HG02798 (cell line): ENCODE measurements around the gene XPNPEP2.

Experiments
- ATAC-seq: cut with Tn5 transposase; IDR thresholded peaks from one replicate; pipeline ENCODE4 v1.9.1; 2021; ENCODE audit warnings: mild to moderate bottlenecking; ENCODE audit not compliant: unreplicated experiment, poor library complexity

The XPNPEP2 gene

GRCh38 chrX:129738466-129739308 lies at the start of gene XPNPEP2:
XPNPEP2 (plus strand) TSS chrX:129738979; CDS start chrX:129739214, 235 bp downstream.
- no peak for ATAC-seq

- no peak for ATAC-seq
These were observed 49.0 kb upstream of the XPNPEP2 start for GRCh38 chrX:129689796-129690195.

GRCh38 chrX:129690435-129690834 lies 48.3 kb upstream of the XPNPEP2 start:
- ATAC-seq, result no peak

DNA sequence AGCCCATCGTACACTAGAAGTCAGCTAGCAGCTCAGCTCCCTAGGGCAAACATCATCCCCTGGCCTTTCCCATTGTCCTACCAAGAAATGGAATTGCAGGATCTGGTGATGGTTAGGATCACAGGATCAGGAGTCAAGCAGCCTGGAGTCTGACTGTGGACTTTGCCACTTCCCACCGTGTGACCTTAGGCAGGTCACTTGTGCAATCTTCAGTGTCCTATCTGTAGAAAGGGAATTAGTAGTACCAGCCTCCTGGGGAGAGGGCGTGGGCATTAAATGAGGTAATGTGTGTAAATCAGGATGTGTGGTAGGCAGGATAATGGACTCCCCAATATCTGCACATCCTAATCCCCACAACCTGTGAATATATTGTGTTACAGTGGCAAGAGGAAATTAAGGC lies 45.4 kb upstream of the XPNPEP2 start:
- ATAC-seq, result no peak

DNA sequence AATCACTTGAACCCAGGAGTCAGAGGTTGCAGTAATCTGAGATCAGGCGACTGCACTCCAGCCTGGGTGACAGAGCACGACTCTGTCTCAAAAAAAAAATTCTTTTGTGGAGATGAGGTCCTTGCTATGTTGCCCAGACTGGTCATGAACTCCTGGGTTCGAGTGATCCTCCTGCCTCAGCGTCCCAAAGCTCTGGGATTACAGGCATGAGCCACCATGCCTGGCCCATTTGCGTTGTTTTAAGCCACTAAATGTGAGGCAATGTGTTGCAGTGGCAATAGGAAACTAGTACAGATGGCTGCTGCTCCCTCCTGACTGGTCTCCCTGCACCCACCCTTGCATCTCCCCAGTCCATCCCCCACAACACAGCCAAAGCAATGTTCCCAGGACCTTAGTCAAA lies 44.0 kb upstream of the XPNPEP2 start:
- no peak for ATAC-seq

GRCh38 chrX:129695535-129695934 lies 43.2 kb upstream of the XPNPEP2 start:
- no peak for ATAC-seq

DNA sequence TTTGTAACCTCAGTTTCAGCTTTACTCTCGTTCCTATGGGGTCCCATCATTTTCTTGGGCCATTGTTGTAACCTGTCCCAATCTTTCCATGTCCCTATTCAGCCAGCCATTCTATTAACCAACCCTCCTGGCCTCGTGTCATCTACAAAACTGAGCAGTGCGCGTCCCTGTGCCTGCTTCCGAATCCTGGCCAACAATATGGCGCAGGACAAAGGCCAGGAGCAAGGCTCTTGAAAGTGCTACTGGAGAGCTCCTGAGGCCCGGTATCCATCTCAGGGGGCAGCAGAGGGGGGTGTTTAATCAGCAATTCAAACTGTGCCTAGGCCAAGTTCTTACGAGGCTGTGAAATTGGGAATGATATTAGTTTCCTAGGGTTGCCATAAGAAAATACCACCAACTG lies 42.8 kb upstream of the XPNPEP2 start:
- ATAC-seq, result no peak

DNA sequence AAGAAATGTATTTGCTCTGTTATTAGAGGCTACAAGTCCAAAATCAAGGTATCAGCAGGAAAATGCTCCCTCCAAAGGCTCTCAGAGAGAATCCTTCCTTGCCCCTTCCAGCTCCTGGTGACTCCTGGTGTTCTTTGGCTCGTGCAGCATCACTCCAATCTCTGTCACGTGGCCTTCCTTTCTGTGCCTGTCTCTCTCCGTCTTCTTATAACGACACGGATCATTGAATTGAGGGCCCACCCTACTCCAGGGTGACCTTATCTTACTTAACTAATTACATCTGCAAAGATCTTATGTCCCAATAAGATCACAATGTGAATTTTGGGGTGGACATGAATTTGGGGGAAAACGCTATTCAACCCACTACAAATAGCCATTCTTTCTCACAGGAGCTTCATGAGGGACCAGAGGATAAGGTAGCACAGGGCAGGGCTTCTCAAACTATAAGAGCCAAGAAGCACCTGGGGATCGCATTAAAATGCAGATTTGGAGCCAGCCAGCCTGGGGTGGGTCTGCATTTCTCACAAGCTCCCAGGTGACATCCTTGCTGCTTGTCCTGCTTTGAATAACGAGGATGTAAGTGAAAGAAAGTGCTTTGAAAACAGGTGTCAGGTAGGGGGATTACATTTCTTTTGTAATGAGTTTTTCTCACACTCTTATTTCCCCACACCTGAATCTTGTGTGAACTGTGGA lies 42.2 kb upstream of the XPNPEP2 start:
- ATAC-seq, result no peak

GRCh38 chrX:129697204-129697829 lies 41.5 kb upstream of the XPNPEP2 start:
- no peak for ATAC-seq

GRCh38 chrX:129698150-129698549 lies 40.6 kb upstream of the XPNPEP2 start:
- no peak for ATAC-seq

DNA sequence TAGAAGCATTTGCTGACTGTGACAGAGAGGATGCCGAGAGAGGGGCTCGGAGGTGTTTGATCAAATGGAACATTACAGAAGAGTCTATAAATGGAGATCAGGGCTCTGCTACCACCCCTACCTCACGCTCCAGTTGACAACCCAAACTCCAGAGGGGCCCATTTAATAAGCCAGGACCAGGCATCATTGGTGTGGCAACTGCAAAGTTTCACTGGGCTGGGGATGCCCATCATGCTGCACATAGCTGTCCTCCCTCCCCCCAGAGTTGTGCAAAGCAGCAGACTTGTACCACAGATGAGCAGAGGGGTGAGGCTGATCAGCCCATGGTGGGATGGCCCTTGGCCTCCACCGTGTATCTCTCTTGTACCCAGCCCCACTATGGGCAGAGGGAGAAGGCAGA lies 38.2 kb upstream of the XPNPEP2 start:
- no peak for ATAC-seq

DNA sequence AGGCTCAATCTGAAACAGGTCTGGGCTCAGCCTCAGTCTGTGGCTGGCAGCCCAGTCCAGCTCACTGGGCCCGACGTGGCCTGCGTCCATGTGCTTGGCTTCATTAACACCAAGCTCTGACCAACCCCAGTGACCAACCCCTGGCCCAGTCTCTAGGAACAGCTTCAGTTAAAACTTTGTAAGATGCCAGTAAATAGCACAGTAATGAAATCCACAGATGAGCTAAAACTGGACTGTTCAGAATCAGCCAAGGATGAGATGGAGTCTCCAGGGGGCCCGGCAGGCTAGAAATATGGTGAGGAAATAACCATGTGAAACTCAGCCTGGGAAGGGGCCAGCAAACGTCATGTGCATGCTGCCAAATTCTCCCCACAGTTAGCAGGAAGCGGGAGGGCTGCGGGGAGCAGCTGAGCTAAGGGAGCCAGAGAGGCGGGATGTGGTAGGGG lies 37.1 kb upstream of the XPNPEP2 start:
- no peak for ATAC-seq

GRCh38 chrX:129704491-129704890 lies 34.3 kb upstream of the XPNPEP2 start:
- no peak for ATAC-seq

- no peak for ATAC-seq
These were observed 33.3 kb upstream of the XPNPEP2 start for GRCh38 chrX:129705377-129705925.

- ATAC-seq, result no peak
These were observed 32.8 kb upstream of the XPNPEP2 start for GRCh38 chrX:129705988-129706387.

DNA sequence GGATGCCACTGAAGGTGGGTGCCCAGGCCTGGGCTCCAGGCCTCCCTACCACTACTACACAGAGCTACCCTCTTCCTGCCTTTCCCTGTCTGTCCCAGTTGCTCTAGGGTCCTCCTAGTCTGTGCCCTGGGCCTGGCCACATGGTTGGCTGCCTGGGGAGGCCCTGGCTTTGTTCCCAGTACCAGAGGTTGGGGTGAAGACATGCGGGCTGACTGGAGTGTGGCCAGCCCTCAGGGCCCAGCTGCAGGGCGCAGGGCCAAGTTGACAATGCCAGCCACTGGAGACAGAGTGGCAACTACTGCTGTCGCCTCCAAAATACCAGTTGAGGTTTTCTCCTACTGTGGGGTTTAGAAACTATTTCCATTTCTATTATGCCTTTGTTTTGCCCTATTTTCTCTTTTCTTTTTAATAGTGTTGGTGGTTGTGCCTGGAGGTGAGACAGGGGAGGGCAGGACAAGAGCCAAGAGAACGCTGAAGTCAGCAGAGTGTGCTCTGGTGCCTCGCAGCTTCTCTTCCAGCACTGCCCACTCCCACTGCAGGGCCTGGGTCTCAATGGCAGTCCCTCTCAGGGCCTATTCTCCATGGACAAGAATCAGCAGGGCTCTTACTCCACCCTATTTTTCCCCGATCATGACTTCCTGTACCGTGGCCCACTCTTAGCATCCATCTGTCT lies 32.2 kb upstream of the XPNPEP2 start:
- ATAC-seq, result no peak

DNA sequence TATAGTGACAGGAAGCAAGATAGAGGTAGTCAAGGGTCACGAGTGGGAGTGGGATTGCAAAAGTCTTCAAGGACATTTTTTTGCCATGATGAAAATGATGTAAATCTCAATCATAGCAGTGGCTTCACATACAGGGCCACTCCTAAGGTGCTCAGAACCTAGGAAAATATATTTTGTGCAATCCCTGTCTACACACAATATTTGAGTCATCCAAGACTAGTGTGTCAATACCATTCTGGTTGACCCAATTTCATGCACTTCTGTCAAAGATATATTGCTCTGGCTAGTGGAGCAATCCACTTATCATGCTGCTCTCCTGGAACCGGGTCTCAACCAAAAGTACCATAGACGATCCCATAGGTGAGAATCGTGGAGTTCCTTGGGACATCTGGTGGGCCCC lies 24.2 kb upstream of the XPNPEP2 start:
- no peak for ATAC-seq

DNA sequence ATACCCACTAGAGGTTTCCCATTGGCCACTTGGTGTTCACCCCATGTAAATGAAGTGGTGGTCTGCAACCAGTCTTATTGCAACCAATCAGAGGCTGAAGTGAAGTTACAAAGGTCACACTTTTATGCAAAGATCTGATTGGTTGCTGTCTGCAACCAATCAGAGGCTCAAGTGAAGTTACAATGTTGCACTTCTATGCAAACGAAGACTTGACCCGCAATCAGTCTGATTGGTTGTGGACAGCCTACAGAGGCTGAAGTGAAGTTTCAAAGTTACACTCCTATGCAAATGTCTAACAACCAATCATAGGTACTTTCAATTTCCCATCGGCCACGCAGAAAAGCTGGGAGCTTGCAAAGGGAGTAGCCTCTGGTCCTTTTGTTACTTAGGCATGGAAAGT lies 22.3 kb upstream of the XPNPEP2 start:
- ATAC-seq, result no peak

- ATAC-seq, result no peak
These were observed 20.9 kb upstream of the XPNPEP2 start for GRCh38 chrX:129717892-129718291.

DNA sequence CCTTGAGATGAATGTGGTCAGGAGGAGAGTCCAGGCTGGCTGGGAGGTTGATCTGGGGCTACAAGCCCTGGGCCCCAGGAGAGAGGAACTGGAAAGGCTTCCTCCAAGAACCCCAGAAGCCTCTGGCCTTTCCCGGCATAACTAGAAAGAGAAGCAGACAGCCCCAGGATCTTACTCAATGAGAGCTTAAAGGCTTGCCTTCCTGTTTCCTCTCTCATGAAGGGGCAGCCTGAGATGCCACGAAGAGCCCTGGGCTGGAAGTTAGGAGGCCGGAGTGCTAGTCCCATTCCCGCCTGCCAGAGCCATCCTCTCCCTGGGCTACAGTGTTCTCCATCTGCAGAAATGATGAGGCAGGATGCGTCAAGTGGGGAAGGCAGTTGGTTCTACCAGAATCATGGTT lies 20.1 kb upstream of the XPNPEP2 start:
- ATAC-seq, result no peak
